ENCODE data around the gene PABPN1L.

DNA sequence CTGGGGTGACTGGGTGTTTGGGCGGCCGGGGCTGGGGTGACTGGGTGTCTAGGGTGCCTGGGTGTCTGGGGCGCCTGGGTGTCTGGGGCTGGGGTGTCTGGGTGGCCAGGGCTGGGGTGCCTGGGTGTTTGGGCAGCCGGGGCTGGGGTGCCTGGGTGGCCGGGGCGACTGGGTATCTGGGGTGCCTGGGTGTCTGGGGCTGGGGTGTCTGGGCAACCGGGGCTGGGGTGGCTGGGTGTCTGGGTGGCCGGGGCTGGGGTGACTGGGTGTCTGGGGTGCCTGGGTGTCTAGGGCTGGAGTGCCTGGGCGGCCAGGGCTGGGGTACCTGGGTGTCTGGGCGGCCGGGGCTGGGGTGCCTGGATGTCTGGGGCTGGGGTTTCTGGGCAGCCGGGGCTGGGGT is 41.3 kb downstream of the PABPN1L start:
- TF ChIP-seq, protein P1, sequence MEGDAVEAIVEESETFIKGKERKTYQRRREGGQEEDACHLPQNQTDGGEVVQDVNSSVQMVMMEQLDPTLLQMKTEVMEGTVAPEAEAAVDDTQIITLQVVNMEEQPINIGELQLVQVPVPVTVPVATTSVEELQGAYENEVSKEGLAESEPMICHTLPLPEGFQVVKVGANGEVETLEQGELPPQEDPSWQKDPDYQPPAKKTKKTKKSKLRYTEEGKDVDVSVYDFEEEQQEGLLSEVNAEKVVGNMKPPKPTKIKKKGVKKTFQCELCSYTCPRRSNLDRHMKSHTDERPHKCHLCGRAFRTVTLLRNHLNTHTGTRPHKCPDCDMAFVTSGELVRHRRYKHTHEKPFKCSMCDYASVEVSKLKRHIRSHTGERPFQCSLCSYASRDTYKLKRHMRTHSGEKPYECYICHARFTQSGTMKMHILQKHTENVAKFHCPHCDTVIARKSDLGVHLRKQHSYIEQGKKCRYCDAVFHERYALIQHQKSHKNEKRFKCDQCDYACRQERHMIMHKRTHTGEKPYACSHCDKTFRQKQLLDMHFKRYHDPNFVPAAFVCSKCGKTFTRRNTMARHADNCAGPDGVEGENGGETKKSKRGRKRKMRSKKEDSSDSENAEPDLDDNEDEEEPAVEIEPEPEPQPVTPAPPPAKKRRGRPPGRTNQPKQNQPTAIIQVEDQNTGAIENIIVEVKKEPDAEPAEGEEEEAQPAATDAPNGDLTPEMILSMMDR (IDR thresholded peaks at IDR 0.05) = no peak
- TF ChIP-seq POLR2AphosphoS5 (IDR thresholded peaks at IDR 0.05) (no peak), POLR2A (IDR thresholded peaks at IDR 0.05; ENCODE audit: low read depth) (no peak), EP300 (IDR thresholded peaks at IDR 0.05) (no peak)

Data from esophagus muscularis mucosa (tissue), 4 donors.